Activated B cell treated with CpG ODN at 0.5 μM for 24 hours (primary cell): ENCODE results near the gene COL23A1. TPM values are rescaled to one million over a fixed set of nuclear protein-coding genes. Genes with fewer than 3 reads are reported as not detected.

Experiments
- ATAC-seq: fragments of 200-7000 bp; cut with Tn5 transposase; one replicate; pipeline ENCODE4 v1.10.0; 2021; ENCODE audit warnings: low read depth, mild to moderate bottlenecking, moderate library complexity
- CTCF ChIA-PET: fragments of 350-600 bp; sonication (Branson Sonifier 250); formaldehyde crosslinking; loops from one replicate; lab custom pipeline; 2021; ENCODE audit warnings: antibody characterized with exemption; lab: Charles Lee
- POLR2A ChIA-PET: fragments of 350-600 bp; sonication (Branson Sonifier 250); formaldehyde crosslinking; loops from one replicate; lab custom pipeline; 2021; ENCODE audit warnings: antibody characterized with exemption; lab: Charles Lee
- DNase-seq: peaks from one replicate; pipeline ENCODE4 v3.0.0; 2022
- H3K27ac Mint-ChIP-seq: one replicate; pipeline ENCODE4 v1.8.0; 2020; ENCODE audit warnings: mixed read lengths
- H3K27me3 Mint-ChIP-seq: one replicate; pipeline ENCODE4 v1.8.0; 2021; ENCODE audit warnings: mixed read lengths
- H3K36me3 Mint-ChIP-seq: one replicate; pipeline ENCODE4 v1.8.0; 2021; ENCODE audit warnings: low read depth, mixed read lengths
- H3K4me1 Mint-ChIP-seq: one replicate; pipeline ENCODE4 v1.8.0; 2021; ENCODE audit warnings: mixed read lengths
- H3K4me3 Mint-ChIP-seq: one replicate; pipeline ENCODE4 v1.8.0; 2020; ENCODE audit warnings: mild to moderate bottlenecking, mixed read lengths
- H3K9me3 Mint-ChIP-seq: one replicate; pipeline ENCODE4 v1.8.0; 2020; ENCODE audit warnings: mixed read lengths
- CTCF ChIP-seq: fragments of 200-600 bp; IDR thresholded peaks from one replicate; pipeline ENCODE4 v1.8.0; 2022; ENCODE audit warnings: antibody characterized with exemption, mild to moderate bottlenecking
- intact Hi-C: fragments of 100-400 bp; cut with micrococcal nuclease; formaldehyde crosslinking; loops from one replicate; pipeline ENCODE4 v1.15.1; 2024
- total RNA-seq: library from RNA; stranded (reverse); gene quantifications from 2 replicates; pipeline ENCODE4 v1.2.3, GENCODE V29; 2022

The COL23A1 gene
- total RNA-seq, 1 donor from 2014 or later = not detected

- Mint-ChIP-seq H3K4me3 (no peak overlapping the region), H3K27me3 (no peaks in the 10 kb centered on the region), H3K9me3 (no peaks in the 10 kb centered on the region), H3K4me1 (no peaks in the 10 kb centered on the region), H3K27ac (no peak overlapping the region), H3K36me3 (no peaks in the 10 kb centered on the region)
- ChIA-PET POLR2A (no interaction called here), CTCF (no interaction called here)
- intact Hi-C loops = no loop called here
- DNase-seq (no peak), ATAC-seq (no peak)
- no peak for TF ChIP-seq CTCF
Observed at GRCh38 chr5:178525906-178526732, 64.1 kb downstream of the COL23A1 start.

- POLR2A ChIA-PET = no interaction called here
- CTCF ChIA-PET = no interaction called here
- H3K36me3 Mint-ChIP-seq = no peaks in the 10 kb centered on the region
Observed at GRCh38 chr5:178524093-178524882, 65.9 kb downstream of the COL23A1 start.

GRCh38 chr5:178522361-178522760 is 67.8 kb downstream of the COL23A1 start:
- CTCF ChIA-PET = no interaction called here
- no peak for TF ChIP-seq CTCF
- H3K4me1 Mint-ChIP-seq = no peaks in the 10 kb centered on the region
- intact Hi-C loops = no loop called here
- ATAC-seq (no peak), DNase-seq (no peak)
- no peak overlapping the region for H3K4me3 Mint-ChIP-seq
- peaks cover 4% of the 10 kb centered on the region for H3K9me3 Mint-ChIP-seq
- H3K27me3 Mint-ChIP-seq = peaks cover 2% of the 10 kb centered on the region
- POLR2A ChIA-PET = no interaction called here
- no peak overlapping the region for H3K27ac Mint-ChIP-seq
- no peaks in the 10 kb centered on the region for H3K36me3 Mint-ChIP-seq

More at GRCh38 chr5:178524093-178524882, 65.9 kb downstream of the COL23A1 start:
- peaks cover 4% of the 10 kb centered on the region for H3K9me3 Mint-ChIP-seq
- intact Hi-C loops = no loop called here
- no peak for DNase-seq
- TF ChIP-seq CTCF = no peak
- no peak for ATAC-seq
- H3K27ac Mint-ChIP-seq = no peak overlapping the region
- peaks cover 2% of the 10 kb centered on the region for H3K27me3 Mint-ChIP-seq
- H3K4me3 Mint-ChIP-seq = no peak overlapping the region
- no peaks in the 10 kb centered on the region for H3K4me1 Mint-ChIP-seq

GRCh38 chr5:178520851-178521250 is 69.3 kb downstream of the COL23A1 start:
- Mint-ChIP-seq H3K36me3 (no peaks in the 10 kb centered on the region), H3K27me3 (peaks cover 7% of the 10 kb centered on the region), H3K4me1 (no peaks in the 10 kb centered on the region), H3K9me3 (peaks cover 4% of the 10 kb centered on the region), H3K27ac (no peak overlapping the region), H3K4me3 (no peak overlapping the region)
- TF ChIP-seq CTCF = no peak
- POLR2A ChIA-PET = no interaction called here
- CTCF ChIA-PET = no interaction called here
- no peak for ATAC-seq
- no peak for DNase-seq
- intact Hi-C loops = no loop called here

GRCh38 chr5:178519804-178520203 is 70.4 kb downstream of the COL23A1 start:
- Mint-ChIP-seq H3K27me3 (peaks cover 7% of the 10 kb centered on the region), H3K4me3 (no peak overlapping the region), H3K36me3 (no peaks in the 10 kb centered on the region), H3K4me1 (no peaks in the 10 kb centered on the region), H3K9me3 (peaks cover 4% of the 10 kb centered on the region), H3K27ac (no peak overlapping the region)
- TF ChIP-seq CTCF = no peak
- ATAC-seq (no peak), DNase-seq (no peak)
- POLR2A ChIA-PET = no interaction called here
- intact Hi-C loops = no loop called here
- CTCF ChIA-PET = no interaction called here
